SK-N-SH treated with all-trans-retinoic acid at 6 μM for 48 hours (cell line): ENCODE results near the gene STARD4.

ENCODE experiments used
- ATAC-seq: fragments of 200-7000 bp; cut with Tn5 transposase; 3 replicates; pipeline ENCODE4 v1.9.1; 2020; ENCODE audit warnings: mild to moderate bottlenecking, moderate library complexity
- ARNTL ChIP-seq: fragments of 450-650 bp; formaldehyde crosslinking; IDR thresholded peaks from 2 replicates; pipeline ENCODE4 v1.5.0; 2020; ENCODE audit warnings: low read depth, mild to moderate bottlenecking, moderate library complexity, borderline replicate concordance
- BACH2 ChIP-seq: fragments of 250-450 bp; sonication (Bioruptor Pico); IDR thresholded peaks from 2 replicates; pipeline ENCODE4 v1.9.0; 2021; ENCODE audit warnings: mild to moderate bottlenecking, borderline replicate concordance
- CREB5 ChIP-seq: fragments of 250-450 bp; sonication (Bioruptor Pico); IDR thresholded peaks from 2 replicates; pipeline ENCODE4 v1.5.1; 2020; ENCODE audit warnings: low read depth, mild to moderate bottlenecking, moderate library complexity
- CSDC2 ChIP-seq: fragments of 250-450 bp; sonication (Bioruptor Pico); IDR thresholded peaks from 2 replicates; pipeline ENCODE4 v1.5.0; 2020; ENCODE audit warnings: mild to moderate bottlenecking, moderate library complexity
- CSRNP3 ChIP-seq: fragments of 250-450 bp; sonication (Bioruptor Pico); IDR thresholded peaks from 2 replicates; pipeline ENCODE4 v1.5.1; 2021; ENCODE audit warnings: mild to moderate bottlenecking, moderate library complexity
- ESRRG ChIP-seq: fragments of 250-450 bp; sonication (Bioruptor Pico); IDR thresholded peaks from 2 replicates; pipeline ENCODE4 v1.6.1; 2021; ENCODE audit warnings: mild to moderate bottlenecking
- GLIS3 ChIP-seq: fragments of 250-450 bp; sonication (Bioruptor Pico); IDR thresholded peaks from 2 replicates; pipeline ENCODE4 v1.5.0; 2020; ENCODE audit warnings: mild to moderate bottlenecking, moderate library complexity
- ISL1 ChIP-seq: fragments of 250-450 bp; sonication (Bioruptor Pico); IDR thresholded peaks from 2 replicates; pipeline ENCODE4 v2.1.2; 2022; ENCODE audit warnings: mild to moderate bottlenecking, moderate library complexity
- OSR1 ChIP-seq: fragments of 250-450 bp; sonication (Bioruptor Pico); IDR thresholded peaks from 2 replicates; pipeline ENCODE4 v1.8.0; 2022; ENCODE audit warnings: moderate library complexity, mild to moderate bottlenecking, inconsistent platforms
- PATZ1 ChIP-seq: fragments of 250-450 bp; sonication (Bioruptor Pico); IDR thresholded peaks from 2 replicates; pipeline ENCODE4 v1.8.0; 2020; ENCODE audit warnings: mild to moderate bottlenecking, moderate library complexity, borderline replicate concordance
- POU6F1 ChIP-seq: fragments of 250-450 bp; sonication (Bioruptor Pico); IDR thresholded peaks from 2 replicates; pipeline ENCODE4 v1.8.0; 2021; ENCODE audit warnings: low read depth, mild to moderate bottlenecking, moderate library complexity, borderline replicate concordance
- PPARA ChIP-seq: fragments of 250-450 bp; sonication (Bioruptor Pico); IDR thresholded peaks from 2 replicates; pipeline ENCODE4 v1.5.0; 2020; ENCODE audit warnings: mild to moderate bottlenecking, borderline replicate concordance
- RARB ChIP-seq: fragments of 250-450 bp; sonication (Bioruptor Pico); IDR thresholded peaks from 2 replicates; pipeline ENCODE4 v1.8.0; 2021; ENCODE audit warnings: mild to moderate bottlenecking, moderate library complexity
- SNAI2 ChIP-seq: fragments of 250-450 bp; sonication (Bioruptor Pico); IDR thresholded peaks from 2 replicates; pipeline ENCODE4 v1.5.0; 2020; ENCODE audit warnings: mild to moderate bottlenecking, moderate library complexity
- TCF4 ChIP-seq: fragments of 250-450 bp; sonication (Bioruptor Pico); IDR thresholded peaks from 2 replicates; pipeline ENCODE4 v1.8.0; 2021; ENCODE audit warnings: mild to moderate bottlenecking, moderate library complexity, borderline replicate concordance
- TOX ChIP-seq: fragments of 250-450 bp; sonication (Bioruptor Pico); IDR thresholded peaks from 2 replicates; pipeline ENCODE4 v1.8.0; 2021; ENCODE audit warnings: mild to moderate bottlenecking, moderate library complexity, borderline replicate concordance
- TSHZ2 ChIP-seq: fragments of 250-450 bp; sonication (Bioruptor Pico); IDR thresholded peaks from 2 replicates; pipeline ENCODE4 v1.5.0; 2020; ENCODE audit warnings: mild to moderate bottlenecking, moderate library complexity
- ZC3H10 ChIP-seq: fragments of 250-450 bp; sonication (Bioruptor Pico); IDR thresholded peaks from 2 replicates; pipeline ENCODE4 v1.5.1; 2021; ENCODE audit warnings: mild to moderate bottlenecking, moderate library complexity
- ZFP3 ChIP-seq: fragments of 250-450 bp; sonication (Bioruptor Pico); IDR thresholded peaks from 2 replicates; pipeline ENCODE4 v1.5.0; 2020; ENCODE audit warnings: mild to moderate bottlenecking, moderate library complexity
- ZFP30 ChIP-seq: fragments of 450-650 bp; formaldehyde crosslinking; IDR thresholded peaks from 2 replicates; pipeline ENCODE4 v1.5.0; 2022; ENCODE audit warnings: mild to moderate bottlenecking, moderate library complexity
- ZNF565 ChIP-seq: fragments of 450-650 bp; formaldehyde crosslinking; conservative IDR thresholded peaks from 2 replicates; pipeline ENCODE4 v1.5.0; 2020; ENCODE audit warnings: low read depth, mild to moderate bottlenecking, moderate library complexity
- ZNF70 ChIP-seq: fragments of 450-650 bp; formaldehyde crosslinking; IDR thresholded peaks from 2 replicates; pipeline ENCODE4 v1.5.0; 2020; ENCODE audit warnings: mild to moderate bottlenecking, moderate library complexity
- ZNF8 ChIP-seq: fragments of 450-650 bp; formaldehyde crosslinking; IDR thresholded peaks from 2 replicates; pipeline ENCODE4 v1.5.0; 2020; ENCODE audit warnings: mild to moderate bottlenecking, moderate library complexity

STARD4 gene

GRCh38 chr5:111509119-111509518 is 3.2 kb downstream of the STARD4 start (continued):
- TF ChIP-seq BACH2 (CRISPR knock-in tag): no peak

GRCh38 chr5:111507276-111507675 is 5.1 kb downstream of the STARD4 start:
- TF ChIP-seq ISL1 (no peak), CSDC2 (no peak), TOX (no peak), OSR1 (CRISPR knock-in tag) (no peak), CSRNP3 (CRISPR knock-in tag) (no peak), GLIS3 (CRISPR knock-in tag) (no peak), ESRRG (no peak), PPARA (CRISPR knock-in tag) (no peak), ZNF70 (no peak), TSHZ2 (CRISPR knock-in tag) (no peak), CREB5 (CRISPR knock-in tag) (no peak), ZC3H10 (CRISPR knock-in tag) (no peak), POU6F1 (CRISPR knock-in tag) (no peak), TCF4 (no peak), BACH2 (CRISPR knock-in tag) (no peak), ZFP3 (no peak), ZFP30 (no peak)
- no peak for ATAC-seq

- no peak for ATAC-seq
- no peak for TF ChIP-seq ZNF565 (CRISPR knock-in tag)
- no peak for TF ChIP-seq TCF4
- no peak for TF ChIP-seq RARB (CRISPR knock-in tag)
- TF ChIP-seq ZNF8 (CRISPR knock-in tag): no peak
- no peak for TF ChIP-seq POU6F1 (CRISPR knock-in tag)
- no peak for TF ChIP-seq TSHZ2 (CRISPR knock-in tag)
- no peak for TF ChIP-seq CSRNP3 (CRISPR knock-in tag)
- TF ChIP-seq GLIS3 (CRISPR knock-in tag): no peak
- TF ChIP-seq ARNTL (CRISPR knock-in tag): no peak
- no peak for TF ChIP-seq ISL1
- no peak for TF ChIP-seq SNAI2 (CRISPR knock-in tag)
- TF ChIP-seq ESRRG: no peak
- no peak for TF ChIP-seq BACH2 (CRISPR knock-in tag)
- no peak for TF ChIP-seq PPARA (CRISPR knock-in tag)
- no peak for TF ChIP-seq CSDC2
- TF ChIP-seq TOX: no peak
- TF ChIP-seq PATZ1 (CRISPR knock-in tag): no peak
- TF ChIP-seq, all 23 proteins: peak for 0
These were observed 7.2 kb downstream of the STARD4 start for GRCh38 chr5:111505096-111505495.
